ENCODE results near the gene HPS1.

DNA sequence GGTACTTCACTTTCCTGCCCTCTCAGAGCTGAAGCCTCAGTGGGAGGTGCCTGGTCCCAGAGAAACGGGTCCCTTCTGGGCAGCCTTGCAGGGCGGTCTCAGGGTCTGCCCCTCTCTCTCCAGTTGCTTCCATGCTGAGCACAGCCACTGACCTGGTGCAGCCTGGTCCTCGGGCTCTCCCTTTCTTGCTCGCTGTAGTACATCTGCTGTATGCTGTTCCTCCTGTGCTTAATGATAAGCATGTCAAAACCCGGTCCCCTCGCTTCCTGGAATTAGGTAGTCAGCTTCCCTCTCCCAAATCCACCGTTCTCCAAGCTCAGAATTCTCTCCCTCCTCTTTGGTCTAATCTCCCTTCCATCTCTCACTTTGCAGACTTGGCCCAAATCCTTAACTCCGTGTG lies 11.0 kb upstream of the HPS1 start:
- TF ChIP-seq, protein P1, sequence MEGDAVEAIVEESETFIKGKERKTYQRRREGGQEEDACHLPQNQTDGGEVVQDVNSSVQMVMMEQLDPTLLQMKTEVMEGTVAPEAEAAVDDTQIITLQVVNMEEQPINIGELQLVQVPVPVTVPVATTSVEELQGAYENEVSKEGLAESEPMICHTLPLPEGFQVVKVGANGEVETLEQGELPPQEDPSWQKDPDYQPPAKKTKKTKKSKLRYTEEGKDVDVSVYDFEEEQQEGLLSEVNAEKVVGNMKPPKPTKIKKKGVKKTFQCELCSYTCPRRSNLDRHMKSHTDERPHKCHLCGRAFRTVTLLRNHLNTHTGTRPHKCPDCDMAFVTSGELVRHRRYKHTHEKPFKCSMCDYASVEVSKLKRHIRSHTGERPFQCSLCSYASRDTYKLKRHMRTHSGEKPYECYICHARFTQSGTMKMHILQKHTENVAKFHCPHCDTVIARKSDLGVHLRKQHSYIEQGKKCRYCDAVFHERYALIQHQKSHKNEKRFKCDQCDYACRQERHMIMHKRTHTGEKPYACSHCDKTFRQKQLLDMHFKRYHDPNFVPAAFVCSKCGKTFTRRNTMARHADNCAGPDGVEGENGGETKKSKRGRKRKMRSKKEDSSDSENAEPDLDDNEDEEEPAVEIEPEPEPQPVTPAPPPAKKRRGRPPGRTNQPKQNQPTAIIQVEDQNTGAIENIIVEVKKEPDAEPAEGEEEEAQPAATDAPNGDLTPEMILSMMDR (conservative IDR thresholded peaks at IDR 0.05; ENCODE audit: low read depth in 2 of 2) = no peak
- TF ChIP-seq NANOG (IDR thresholded peaks at IDR 0.05; ENCODE audit: borderline replicate concordance) (no peak), EZH2 (IDR thresholded peaks at IDR 0.05; ENCODE audit: low read depth, unreplicated experiment) (no peak), CREB1 (CRISPR knock-in tag; IDR thresholded peaks at IDR 0.05; ENCODE audit: low read depth) (no peak), POLR2AphosphoS5 (IDR thresholded peaks at IDR 0.05; ENCODE audit: low read depth) (no peak), EZH2phosphoT487 (IDR thresholded peaks at IDR 0.05; ENCODE audit: unreplicated experiment) (no peak), ZNF331 (CRISPR knock-in tag; IDR thresholded peaks at IDR 0.05; ENCODE audit: low read depth) (no peak), ZNF114 (CRISPR knock-in tag; IDR thresholded peaks at IDR 0.05) (no peak), JUNB (IDR thresholded peaks at IDR 0.05; ENCODE audit: unreplicated experiment) (no peak), STAT1 (IDR thresholded peaks at IDR 0.05; ENCODE audit: unreplicated experiment) (no peak)
- TF ChIP-seq, protein P2, sequence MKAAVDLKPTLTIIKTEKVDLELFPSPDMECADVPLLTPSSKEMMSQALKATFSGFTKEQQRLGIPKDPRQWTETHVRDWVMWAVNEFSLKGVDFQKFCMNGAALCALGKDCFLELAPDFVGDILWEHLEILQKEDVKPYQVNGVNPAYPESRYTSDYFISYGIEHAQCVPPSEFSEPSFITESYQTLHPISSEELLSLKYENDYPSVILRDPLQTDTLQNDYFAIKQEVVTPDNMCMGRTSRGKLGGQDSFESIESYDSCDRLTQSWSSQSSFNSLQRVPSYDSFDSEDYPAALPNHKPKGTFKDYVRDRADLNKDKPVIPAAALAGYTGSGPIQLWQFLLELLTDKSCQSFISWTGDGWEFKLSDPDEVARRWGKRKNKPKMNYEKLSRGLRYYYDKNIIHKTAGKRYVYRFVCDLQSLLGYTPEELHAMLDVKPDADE (IDR thresholded peaks at IDR 0.05) = no peak
- TF ChIP-seq, protein P3, sequence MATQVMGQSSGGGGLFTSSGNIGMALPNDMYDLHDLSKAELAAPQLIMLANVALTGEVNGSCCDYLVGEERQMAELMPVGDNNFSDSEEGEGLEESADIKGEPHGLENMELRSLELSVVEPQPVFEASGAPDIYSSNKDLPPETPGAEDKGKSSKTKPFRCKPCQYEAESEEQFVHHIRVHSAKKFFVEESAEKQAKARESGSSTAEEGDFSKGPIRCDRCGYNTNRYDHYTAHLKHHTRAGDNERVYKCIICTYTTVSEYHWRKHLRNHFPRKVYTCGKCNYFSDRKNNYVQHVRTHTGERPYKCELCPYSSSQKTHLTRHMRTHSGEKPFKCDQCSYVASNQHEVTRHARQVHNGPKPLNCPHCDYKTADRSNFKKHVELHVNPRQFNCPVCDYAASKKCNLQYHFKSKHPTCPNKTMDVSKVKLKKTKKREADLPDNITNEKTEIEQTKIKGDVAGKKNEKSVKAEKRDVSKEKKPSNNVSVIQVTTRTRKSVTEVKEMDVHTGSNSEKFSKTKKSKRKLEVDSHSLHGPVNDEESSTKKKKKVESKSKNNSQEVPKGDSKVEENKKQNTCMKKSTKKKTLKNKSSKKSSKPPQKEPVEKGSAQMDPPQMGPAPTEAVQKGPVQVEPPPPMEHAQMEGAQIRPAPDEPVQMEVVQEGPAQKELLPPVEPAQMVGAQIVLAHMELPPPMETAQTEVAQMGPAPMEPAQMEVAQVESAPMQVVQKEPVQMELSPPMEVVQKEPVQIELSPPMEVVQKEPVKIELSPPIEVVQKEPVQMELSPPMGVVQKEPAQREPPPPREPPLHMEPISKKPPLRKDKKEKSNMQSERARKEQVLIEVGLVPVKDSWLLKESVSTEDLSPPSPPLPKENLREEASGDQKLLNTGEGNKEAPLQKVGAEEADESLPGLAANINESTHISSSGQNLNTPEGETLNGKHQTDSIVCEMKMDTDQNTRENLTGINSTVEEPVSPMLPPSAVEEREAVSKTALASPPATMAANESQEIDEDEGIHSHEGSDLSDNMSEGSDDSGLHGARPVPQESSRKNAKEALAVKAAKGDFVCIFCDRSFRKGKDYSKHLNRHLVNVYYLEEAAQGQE (IDR thresholded peaks at IDR 0.05; ENCODE audit: unreplicated experiment) = no peak
